Left lung (tissue), 10 donors: ENCODE measurements around the gene RREB1. TPM values are rescaled to one million over a fixed set of nuclear protein-coding genes. Genes with fewer than 3 reads are reported as not detected.
A peak's percentile ranks its signal among the peaks of the same experiment; 100 is the strongest.

Source experiments
- ATAC-seq: fragments of 200-7000 bp; cut with Tn5 transposase; one replicate; pipeline ENCODE4 v1.9.1; 2020; ENCODE audit warnings: moderate library complexity
- DNase-seq, 4 donors: peaks; one replicate each; pipeline ENCODE4 v3.0.0-alpha.2; 2013 to 2020
- H3K27ac ChIP-seq, 2 donors: fragments of 200-600 bp; sonication (generic) in 1 of 2; one replicate each; pipeline versions ENCODE4 v1.5.0 to v1.8.0; 2020 to 2021
- H3K27me3 ChIP-seq, 2 donors: fragments of 200-600 bp; sonication (generic) in 1 of 2; one replicate each; pipeline versions ENCODE4 v1.5.0 to v1.8.0; 2020 to 2021
- H3K36me3 ChIP-seq, 2 donors: fragments of 200-600 bp; sonication (generic) in 1 of 2; one replicate each; pipeline versions ENCODE4 v1.5.0 to v1.8.0; 2020 to 2021
- H3K4me1 ChIP-seq, 2 donors: fragments of 200-600 bp; one replicate each; pipeline ENCODE4 v1.8.0; 2021
- H3K4me3 ChIP-seq, 2 donors: fragments of 200-600 bp; sonication (generic) in 1 of 2; one replicate each; pipeline versions ENCODE4 v1.5.0 to v1.8.0; 2020 to 2021; ENCODE audit warnings: mild to moderate bottlenecking in 1 of 2
- H3K9me3 ChIP-seq, 2 donors: fragments of 200-600 bp; sonication (generic) in 1 of 2; one replicate each; pipeline versions ENCODE4 v1.5.0 to v1.8.0; 2020 to 2021
- intact Hi-C, 2 donors: fragments of 100-400 bp; cut with DNase I; formaldehyde crosslinking; loops; one replicate each; pipeline versions ENCODE4 v1.11.2 to v1.14.2; 2022
- polyA plus RNA-seq, 6 donors: library from polyadenylated mRNA; unstranded; fragments of 120-200 nt; gene quantifications; one replicate each; pipeline ENCODE4 v1.2.1, GENCODE V29; 2013; ENCODE audit not compliant: insufficient read length in 6 of 6
- total RNA-seq, 2 donors: library from RNA; stranded (reverse); fragmentation: NEBNext Ultra II Directional; extraction: Animal tissue kit (Norgen Biotek cat#: 25700); gene quantifications; one replicate each; pipeline ENCODE4 v1.2.1, GENCODE V29; 2021
- TF ChIP-seq, protein P1 (sequence below), 2 donors: fragments of 200-600 bp; sonication (generic) in 1 of 2; IDR thresholded peaks; one replicate each; pipeline versions ENCODE4 v1.5.0 to v1.8.0; 2021; ENCODE audit warnings: antibody characterized with exemption in 2 of 2
- donor health status: DM: no; HTN: yes; CAD: no.
- donor health status: DM: no; HTN: no; CAD: no.

Gene RREB1
- total and polyA plus RNA-seq, 8 donors = 24.1 to 54.0 (median 27.6) TPM

- peaks cover 30 to 87% of the 10 kb centered on the region in 2 donors for H3K4me1 ChIP-seq
These were observed 55.9 kb downstream of the RREB1 start for GRCh38 chr6:7163661-7164071.

GRCh38 chr6:7164536-7165001 lies 56.8 kb downstream of the RREB1 start:
- TF ChIP-seq, protein P1, sequence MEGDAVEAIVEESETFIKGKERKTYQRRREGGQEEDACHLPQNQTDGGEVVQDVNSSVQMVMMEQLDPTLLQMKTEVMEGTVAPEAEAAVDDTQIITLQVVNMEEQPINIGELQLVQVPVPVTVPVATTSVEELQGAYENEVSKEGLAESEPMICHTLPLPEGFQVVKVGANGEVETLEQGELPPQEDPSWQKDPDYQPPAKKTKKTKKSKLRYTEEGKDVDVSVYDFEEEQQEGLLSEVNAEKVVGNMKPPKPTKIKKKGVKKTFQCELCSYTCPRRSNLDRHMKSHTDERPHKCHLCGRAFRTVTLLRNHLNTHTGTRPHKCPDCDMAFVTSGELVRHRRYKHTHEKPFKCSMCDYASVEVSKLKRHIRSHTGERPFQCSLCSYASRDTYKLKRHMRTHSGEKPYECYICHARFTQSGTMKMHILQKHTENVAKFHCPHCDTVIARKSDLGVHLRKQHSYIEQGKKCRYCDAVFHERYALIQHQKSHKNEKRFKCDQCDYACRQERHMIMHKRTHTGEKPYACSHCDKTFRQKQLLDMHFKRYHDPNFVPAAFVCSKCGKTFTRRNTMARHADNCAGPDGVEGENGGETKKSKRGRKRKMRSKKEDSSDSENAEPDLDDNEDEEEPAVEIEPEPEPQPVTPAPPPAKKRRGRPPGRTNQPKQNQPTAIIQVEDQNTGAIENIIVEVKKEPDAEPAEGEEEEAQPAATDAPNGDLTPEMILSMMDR (IDR thresholded peaks at IDR 0.05) = no peak
- no peak overlapping the region for H3K4me3 ChIP-seq
- DNase-seq = no peak
- peaks cover 39 to 94% of the 10 kb centered on the region in 2 donors for H3K4me1 ChIP-seq
- peak overlapping the region in 1 of 2 donors; percentile 73 for H3K27ac ChIP-seq
- no peak for ATAC-seq
- H3K36me3 ChIP-seq = no peaks in the 10 kb centered on the region
- H3K27me3 ChIP-seq = no peaks in the 10 kb centered on the region
- H3K9me3 ChIP-seq = no peaks in the 10 kb centered on the region
- intact Hi-C loops = no loop called here

More at GRCh38 chr6:7163661-7164071, 55.9 kb downstream of the RREB1 start:
- ATAC-seq (no peak), DNase-seq (no peak)
- intact Hi-C loops = no loop called here
- Histone ChIP-seq H3K4me3 (no peak overlapping the region), H3K27ac (peak overlapping the region in 1 of 2 donors; percentile 73), H3K9me3 (no peaks in the 10 kb centered on the region), H3K36me3 (no peaks in the 10 kb centered on the region), H3K27me3 (no peaks in the 10 kb centered on the region)
- TF ChIP-seq, protein P1 (IDR thresholded peaks at IDR 0.05) = no peak

DNA sequence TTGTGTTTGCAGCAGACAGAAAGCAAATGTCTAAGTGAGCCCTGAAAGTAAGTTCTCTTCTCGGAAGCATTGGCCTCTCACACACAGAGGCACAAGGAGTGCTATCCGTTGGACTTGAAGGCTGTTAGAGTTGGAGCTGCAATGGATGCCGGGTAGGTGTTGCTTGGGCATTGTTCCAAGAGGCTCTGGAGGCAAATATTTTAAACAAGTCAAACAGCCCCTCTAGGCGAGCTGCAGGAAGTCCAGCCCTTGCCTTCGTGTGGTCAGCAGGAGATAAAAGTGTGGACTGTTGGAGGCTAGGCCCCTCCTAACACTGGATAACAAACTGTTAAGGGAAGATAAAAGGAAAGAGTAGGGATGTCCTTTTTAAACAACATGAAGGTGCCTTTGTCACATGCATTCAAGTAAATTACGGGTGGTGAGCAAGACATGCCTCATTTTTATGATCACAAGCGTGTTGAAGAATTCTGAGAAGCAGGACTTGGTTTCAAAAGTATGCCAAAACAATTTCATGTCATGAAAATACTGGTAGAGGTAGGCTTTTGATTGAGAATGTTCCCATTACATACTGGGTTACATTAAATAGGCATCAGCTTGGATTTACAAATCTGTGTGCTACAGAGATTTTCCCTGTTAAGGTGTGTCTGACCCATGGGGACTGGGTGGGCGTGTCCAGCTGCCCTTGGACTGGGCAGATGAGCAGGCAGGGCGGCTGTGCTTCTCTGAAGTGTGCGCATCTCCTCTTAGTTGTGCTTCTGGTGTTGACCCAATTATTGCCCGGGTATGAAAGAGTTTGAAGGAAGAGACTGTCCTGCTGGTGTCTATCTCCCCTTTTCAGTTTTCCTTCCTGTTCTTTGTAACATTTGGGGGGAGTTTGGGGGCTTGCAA lies 57.5 kb downstream of the RREB1 start:
- ATAC-seq = peak; percentile 17
- TF ChIP-seq, protein P1 (IDR thresholded peaks at IDR 0.05) = no peak

GRCh38 chr6:7165890-7166267 lies 58.1 kb downstream of the RREB1 start:
- ATAC-seq = no peak
- no peak overlapping the region for H3K4me3 ChIP-seq
- DNase-seq = no peak
- intact Hi-C loops = no loop called here
- H3K9me3 ChIP-seq = no peaks in the 10 kb centered on the region
- H3K4me1 ChIP-seq = peaks cover 40 to 100% of the 10 kb centered on the region in 2 donors
- TF ChIP-seq, protein P1 (IDR thresholded peaks at IDR 0.05) = no peak
- H3K27me3 ChIP-seq = no peaks in the 10 kb centered on the region
- H3K36me3 ChIP-seq = no peaks in the 10 kb centered on the region
- peak overlapping the region; percentile 49 to 73 for H3K27ac ChIP-seq

More for the DNA sequence above, 57.5 kb downstream of the RREB1 start:
- Histone ChIP-seq H3K36me3 (no peaks in the 10 kb centered on the region), H3K27me3 (no peaks in the 10 kb centered on the region), H3K4me1 (peaks cover 40 to 100% of the 10 kb centered on the region in 2 donors), H3K9me3 (no peaks in the 10 kb centered on the region), H3K4me3 (no peak overlapping the region), H3K27ac (peak overlapping the region; percentile 49 to 73)
- intact Hi-C loops = no loop called here
- DNase-seq = peak in 1 of 4 donors; percentile 67
